A549 (cell line): ENCODE measurements around the gene AUTS2.

Experiments
- CHD2 ChIP-seq: fragments of 150-350 bp; IDR thresholded peaks from 2 replicates; pipeline ENCODE4 v1.6.1; 2014; ENCODE audit warnings: low read length; ENCODE audit not compliant: partially characterized antibody
- CTCF ChIP-seq: fragments of >200 bp; sonication (Bioruptor Twin); formaldehyde crosslinking; IDR thresholded peaks from 3 replicates; pipeline ENCODE4 v1.5.1; 2016
- ESRRA ChIP-seq: fragments of 150-350 bp; IDR thresholded peaks from 2 replicates; pipeline ENCODE4 v1.6.1; 2014; ENCODE audit warnings: mild to moderate bottlenecking, low read length, borderline replicate concordance
- POLR2A ChIP-seq: IDR thresholded peaks from 2 replicates; pipeline ENCODE4 v1.6.1; 2012; ENCODE audit warnings: mild to moderate bottlenecking, low read length
- POLR2AphosphoS2 ChIP-seq: conservative IDR thresholded peaks from 2 replicates; pipeline ENCODE4 v1.6.1; 2012; ENCODE audit warnings: low read length, improper control_type of control experiment, inconsistent platforms
- RNF2 ChIP-seq: fragments of 200-600 bp; sonication (generic); IDR thresholded peaks from 2 replicates; pipeline ENCODE4 v1.6.1; 2016; ENCODE audit warnings: low read depth, mild to moderate bottlenecking, antibody characterized with exemption, moderate library complexity, borderline replicate concordance
- USF2 ChIP-seq: fragments of 450-650 bp; IDR thresholded peaks from 2 replicates; pipeline ENCODE4 v1.6.1; 2014; ENCODE audit warnings: antibody characterized with exemption
- TF ChIP-seq, protein P1 (sequence below): IDR thresholded peaks from 2 replicates; pipeline ENCODE4 v1.6.1; 2012

- TF ChIP-seq RNF2 (no peak), CTCF (no peak), ESRRA (no peak), USF2 (no peak), POLR2A (no peak), POLR2AphosphoS2 (no peak), CHD2 (no peak)
- TF ChIP-seq, protein P1, sequence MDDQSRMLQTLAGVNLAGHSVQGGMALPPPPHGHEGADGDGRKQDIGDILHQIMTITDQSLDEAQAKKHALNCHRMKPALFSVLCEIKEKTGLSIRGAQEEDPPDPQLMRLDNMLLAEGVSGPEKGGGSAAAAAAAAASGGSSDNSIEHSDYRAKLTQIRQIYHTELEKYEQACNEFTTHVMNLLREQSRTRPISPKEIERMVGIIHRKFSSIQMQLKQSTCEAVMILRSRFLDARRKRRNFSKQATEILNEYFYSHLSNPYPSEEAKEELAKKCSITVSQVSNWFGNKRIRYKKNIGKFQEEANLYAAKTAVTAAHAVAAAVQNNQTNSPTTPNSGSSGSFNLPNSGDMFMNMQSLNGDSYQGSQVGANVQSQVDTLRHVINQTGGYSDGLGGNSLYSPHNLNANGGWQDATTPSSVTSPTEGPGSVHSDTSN: no peak
Measured at GRCh38 chr7:69963393-69963792, 365.1 kb downstream of the AUTS2 start.
